Omental fat pad (tissue), 4 donors: ENCODE results near the gene PDCD4. TPM values are rescaled to one million over a fixed set of nuclear protein-coding genes. Genes with fewer than 3 reads are reported as not detected.

Experiments
- ATAC-seq: fragments of 150-250 bp; one replicate; pipeline ENCODE4 v1.9.1; 2016; ENCODE audit warnings: mild to moderate bottlenecking, moderate library complexity; ENCODE audit not compliant: low FRiP score
- DNase-seq: peaks from one replicate; pipeline ENCODE4 v3.0.0-alpha.2; 2019; ENCODE audit warnings: low spot score
- total RNA-seq, 4 donors: library from RNA; depleted of rRNA; stranded (reverse); fragments of >200 nt; gene quantifications; one replicate each; pipeline ENCODE4 v1.1.0, GENCODE V29; 2016
- TF ChIP-seq, protein P1 (sequence below), 3 donors: fragments of 450-650 bp; IDR thresholded peaks; one replicate each; pipeline ENCODE4 v1.5.1; 2016 to 2017; ENCODE audit warnings: antibody characterized with exemption in 3 of 3, mild to moderate bottlenecking in 3 of 3, moderate library complexity in 2 of 3

PDCD4 gene
- total RNA-seq, 4 donors from 2014 or later = 69.7 to 127 (median 102) TPM

DNA sequence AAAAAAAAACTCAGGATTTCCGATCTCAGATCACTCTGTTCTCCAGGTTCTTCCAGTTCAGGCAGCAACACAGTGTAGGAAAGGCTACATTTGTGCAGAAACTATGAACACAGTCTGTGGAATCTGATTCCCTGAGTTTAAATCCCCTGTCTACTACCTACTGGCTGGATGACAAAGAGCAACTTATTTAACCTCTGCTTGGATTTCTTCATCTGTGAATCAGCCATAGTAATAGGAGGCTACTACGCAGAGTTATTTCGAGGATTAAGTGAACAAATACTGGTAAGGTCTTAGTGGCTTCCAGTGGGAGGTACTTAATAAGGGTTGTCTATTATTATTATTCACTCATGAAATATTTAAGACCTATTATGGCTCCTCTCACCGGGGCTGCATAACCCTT lies 44.3 kb upstream of the PDCD4 start:
- no peak for ATAC-seq
- TF ChIP-seq, protein P1, sequence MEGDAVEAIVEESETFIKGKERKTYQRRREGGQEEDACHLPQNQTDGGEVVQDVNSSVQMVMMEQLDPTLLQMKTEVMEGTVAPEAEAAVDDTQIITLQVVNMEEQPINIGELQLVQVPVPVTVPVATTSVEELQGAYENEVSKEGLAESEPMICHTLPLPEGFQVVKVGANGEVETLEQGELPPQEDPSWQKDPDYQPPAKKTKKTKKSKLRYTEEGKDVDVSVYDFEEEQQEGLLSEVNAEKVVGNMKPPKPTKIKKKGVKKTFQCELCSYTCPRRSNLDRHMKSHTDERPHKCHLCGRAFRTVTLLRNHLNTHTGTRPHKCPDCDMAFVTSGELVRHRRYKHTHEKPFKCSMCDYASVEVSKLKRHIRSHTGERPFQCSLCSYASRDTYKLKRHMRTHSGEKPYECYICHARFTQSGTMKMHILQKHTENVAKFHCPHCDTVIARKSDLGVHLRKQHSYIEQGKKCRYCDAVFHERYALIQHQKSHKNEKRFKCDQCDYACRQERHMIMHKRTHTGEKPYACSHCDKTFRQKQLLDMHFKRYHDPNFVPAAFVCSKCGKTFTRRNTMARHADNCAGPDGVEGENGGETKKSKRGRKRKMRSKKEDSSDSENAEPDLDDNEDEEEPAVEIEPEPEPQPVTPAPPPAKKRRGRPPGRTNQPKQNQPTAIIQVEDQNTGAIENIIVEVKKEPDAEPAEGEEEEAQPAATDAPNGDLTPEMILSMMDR (IDR thresholded peaks at IDR 0.05) = no peak
- DNase-seq = no peak

DNA sequence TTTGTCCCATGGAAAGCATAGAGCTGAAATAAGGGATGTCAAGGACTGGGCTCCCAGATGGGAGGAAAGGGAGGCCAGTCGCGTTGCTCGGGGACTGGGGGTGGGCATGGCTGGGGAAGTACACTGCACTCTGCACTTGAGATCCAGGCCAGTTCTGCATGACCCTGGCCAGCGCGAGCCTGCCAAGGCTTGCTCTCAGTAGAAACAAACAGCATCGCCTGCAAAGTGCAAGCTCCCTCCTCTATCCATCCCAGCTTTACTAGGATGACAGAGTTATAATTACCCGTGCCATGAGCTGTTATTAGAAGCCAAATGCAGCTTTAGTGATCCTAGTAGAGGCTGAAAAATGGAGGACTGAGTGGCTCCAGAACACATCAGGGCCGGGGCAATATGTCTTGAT lies 43.9 kb upstream of the PDCD4 start:
- ATAC-seq = no peak
- no peak for DNase-seq
- TF ChIP-seq, protein P1 (IDR thresholded peaks at IDR 0.05) = no peak

DNA sequence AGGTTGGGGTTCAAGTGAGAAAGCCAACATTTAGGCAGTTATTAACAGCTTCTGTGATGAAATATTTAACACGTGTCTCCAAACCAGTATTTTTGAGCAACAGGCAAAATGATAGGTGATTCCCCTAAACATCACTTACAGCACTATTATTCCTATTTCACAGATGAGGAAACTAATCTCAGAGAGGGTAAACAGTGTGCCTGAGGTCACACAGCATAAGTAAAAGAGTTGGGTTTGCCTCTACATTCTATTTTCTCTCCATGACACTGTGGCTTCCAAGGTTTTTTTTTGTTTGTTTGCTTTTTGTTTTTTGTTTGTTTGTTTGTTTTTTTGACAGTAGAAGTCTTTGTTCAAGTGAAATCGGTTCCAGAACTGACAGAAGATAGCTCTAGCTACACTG lies 43.2 kb upstream of the PDCD4 start:
- no peak for DNase-seq
- ATAC-seq = no peak
- TF ChIP-seq, protein P1 (IDR thresholded peaks at IDR 0.05) = no peak

DNA sequence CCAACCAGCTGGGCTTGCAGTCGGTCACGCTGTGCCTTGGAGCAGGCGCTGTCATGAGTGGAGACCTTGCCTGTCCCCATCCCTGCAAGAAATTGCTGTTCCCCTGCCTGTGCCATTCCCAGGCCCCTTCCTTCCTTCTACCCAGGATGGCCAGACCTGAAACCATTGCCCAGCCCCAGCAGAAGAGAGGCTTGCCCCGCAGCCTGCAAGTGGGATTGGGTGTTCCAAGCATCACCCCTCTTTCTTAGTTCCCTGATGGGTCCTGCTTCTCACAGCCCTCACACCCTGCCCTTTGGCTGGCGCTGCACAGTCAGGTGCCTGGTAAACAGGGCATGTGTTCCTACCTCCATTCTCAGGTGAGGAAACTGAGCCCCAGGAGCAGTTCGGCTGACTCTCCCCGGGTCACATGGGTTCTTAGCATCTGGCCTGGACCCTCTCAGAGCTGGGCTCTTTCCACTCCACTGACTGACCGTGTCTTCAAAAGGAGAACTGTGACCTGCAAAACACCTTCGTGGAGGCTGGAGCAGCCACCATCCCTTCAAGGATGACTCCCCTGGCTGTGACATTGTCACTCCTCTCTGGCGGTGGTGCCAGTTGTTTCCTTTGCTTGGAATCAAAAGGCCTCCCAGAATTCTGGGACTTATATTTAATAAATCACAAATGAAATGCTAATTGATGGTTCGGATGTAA lies 41.9 kb upstream of the PDCD4 start:
- no peak for ATAC-seq
- TF ChIP-seq, protein P1 (IDR thresholded peaks at IDR 0.05) = no peak

DNA sequence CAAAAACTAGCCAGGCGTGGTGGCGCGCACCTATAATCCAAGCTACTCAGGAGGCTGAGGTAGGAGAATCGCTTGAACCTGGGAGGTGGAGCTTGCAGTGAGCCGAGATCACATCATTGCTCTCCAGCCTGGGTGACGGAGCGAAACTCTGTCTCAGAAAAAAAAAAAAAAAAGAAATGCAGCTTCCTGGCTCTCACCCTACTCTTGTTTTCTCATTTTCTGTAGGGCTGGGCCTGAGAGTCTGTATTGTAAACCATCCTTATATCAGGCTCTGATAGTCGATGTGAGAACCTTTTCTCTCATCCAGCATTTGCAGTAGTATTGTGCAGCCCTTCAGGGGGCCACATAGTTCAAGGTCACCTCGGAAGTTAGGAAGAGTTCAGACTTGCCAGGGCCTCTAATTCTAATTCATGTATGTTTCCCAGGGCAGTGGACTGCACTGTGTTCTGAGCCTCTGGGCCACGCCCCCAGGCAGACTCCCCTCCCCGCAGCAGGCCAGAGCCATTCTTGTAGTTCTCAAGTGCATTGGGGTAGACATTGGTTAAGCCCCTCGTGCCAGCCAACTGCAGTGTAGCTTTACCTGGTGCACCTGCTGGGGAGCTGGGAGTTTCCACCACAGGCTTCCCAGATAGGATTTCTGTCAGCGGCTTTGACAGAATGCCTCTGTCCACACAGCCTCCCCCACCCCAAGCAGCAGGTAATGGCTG lies 38.3 kb upstream of the PDCD4 start:
- no peak for DNase-seq
- TF ChIP-seq, protein P1 (IDR thresholded peaks at IDR 0.05) = no peak
- no peak for ATAC-seq

More for the DNA sequence above, 41.9 kb upstream of the PDCD4 start:
- DNase-seq = no peak

DNA sequence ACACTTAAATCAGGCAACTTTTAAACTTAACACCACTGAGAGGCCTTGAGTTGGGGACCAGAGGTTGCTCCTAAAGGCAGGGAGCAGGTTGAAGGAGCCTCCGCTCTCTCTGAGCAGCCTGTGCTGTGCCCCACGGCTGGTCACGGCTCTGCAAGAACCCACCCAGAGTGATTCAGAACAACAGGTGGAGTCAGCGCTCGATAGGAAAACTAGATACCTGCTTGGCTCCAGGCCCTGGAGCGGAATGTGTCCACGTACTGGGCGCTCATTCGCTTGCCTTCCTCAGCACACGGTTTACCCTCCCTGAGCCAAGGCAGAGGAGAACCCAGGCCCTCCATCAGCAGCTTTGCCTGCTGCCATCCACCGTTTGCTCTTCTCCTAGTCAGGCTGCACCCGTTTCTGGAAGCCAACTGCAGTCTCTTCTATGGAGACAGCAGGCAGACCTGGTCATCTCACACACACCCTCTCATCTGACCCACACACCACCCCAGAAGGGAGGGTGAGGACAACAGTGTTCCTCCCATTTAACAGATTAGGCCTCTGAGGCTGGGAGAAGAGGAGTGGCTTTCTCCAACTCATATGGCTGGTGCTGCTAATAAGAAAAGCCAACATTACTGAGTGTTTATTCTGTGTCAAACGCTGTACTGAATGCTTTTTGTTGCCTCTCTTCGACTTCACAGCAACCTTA lies 37.6 kb upstream of the PDCD4 start:
- TF ChIP-seq, protein P1 (IDR thresholded peaks at IDR 0.05) = no peak
- DNase-seq (no peak), ATAC-seq (no peak)
